Measurements from ENCODE around the gene GRM4.

Gene GRM4

DNA sequence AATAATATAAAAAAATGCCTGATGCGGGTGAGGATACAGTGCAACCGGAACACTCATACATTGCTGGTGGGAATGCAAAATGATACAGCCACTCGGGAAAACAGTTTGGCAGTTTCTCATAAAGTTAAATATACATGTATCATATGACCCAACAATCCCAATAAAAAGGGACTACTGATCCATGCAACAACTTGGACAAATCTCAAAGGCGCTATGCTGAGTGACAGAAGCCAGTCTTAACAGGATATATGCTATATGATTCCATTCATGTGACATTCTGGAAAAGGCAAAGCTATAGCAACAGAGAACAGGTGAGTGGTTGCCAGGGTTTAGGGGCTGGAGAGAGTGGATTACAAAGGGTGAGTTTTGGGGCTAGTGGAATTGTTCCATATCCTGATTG lies 171.9 kb downstream of the GRM4 start:
- TF ChIP-seq, protein P1, sequence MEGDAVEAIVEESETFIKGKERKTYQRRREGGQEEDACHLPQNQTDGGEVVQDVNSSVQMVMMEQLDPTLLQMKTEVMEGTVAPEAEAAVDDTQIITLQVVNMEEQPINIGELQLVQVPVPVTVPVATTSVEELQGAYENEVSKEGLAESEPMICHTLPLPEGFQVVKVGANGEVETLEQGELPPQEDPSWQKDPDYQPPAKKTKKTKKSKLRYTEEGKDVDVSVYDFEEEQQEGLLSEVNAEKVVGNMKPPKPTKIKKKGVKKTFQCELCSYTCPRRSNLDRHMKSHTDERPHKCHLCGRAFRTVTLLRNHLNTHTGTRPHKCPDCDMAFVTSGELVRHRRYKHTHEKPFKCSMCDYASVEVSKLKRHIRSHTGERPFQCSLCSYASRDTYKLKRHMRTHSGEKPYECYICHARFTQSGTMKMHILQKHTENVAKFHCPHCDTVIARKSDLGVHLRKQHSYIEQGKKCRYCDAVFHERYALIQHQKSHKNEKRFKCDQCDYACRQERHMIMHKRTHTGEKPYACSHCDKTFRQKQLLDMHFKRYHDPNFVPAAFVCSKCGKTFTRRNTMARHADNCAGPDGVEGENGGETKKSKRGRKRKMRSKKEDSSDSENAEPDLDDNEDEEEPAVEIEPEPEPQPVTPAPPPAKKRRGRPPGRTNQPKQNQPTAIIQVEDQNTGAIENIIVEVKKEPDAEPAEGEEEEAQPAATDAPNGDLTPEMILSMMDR (IDR thresholded peaks at IDR 0.05; ENCODE audit: low read depth, low read length, missing control alignments) = no peak
- H3K4me3 ChIP-seq (ENCODE audit: low read depth, low read length) = no peak overlapping the region
- DNase-seq (ENCODE audit: low read depth) = no peak

DNA sequence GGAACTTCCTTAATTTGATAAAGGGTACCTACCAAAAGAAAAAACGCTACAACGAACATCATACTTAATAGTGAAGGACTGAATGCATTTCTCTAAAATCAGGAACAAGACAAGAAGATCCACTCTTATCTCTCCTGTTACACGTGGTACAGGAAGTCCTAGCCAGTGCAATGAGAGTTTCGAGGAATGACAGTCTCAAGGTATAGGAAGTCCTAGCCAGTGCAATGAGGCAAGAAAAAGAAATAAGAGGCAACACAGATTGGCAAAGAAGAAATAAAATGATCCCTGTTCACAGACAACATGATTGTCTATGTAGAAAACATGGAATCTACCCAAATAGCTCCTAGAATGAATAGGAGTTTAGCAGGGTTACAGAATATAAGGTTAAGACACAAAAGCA lies 174.3 kb downstream of the GRM4 start:
- TF ChIP-seq, protein P1 (IDR thresholded peaks at IDR 0.05; ENCODE audit: low read depth, low read length, missing control alignments) = no peak
- H3K4me3 ChIP-seq (ENCODE audit: low read depth, low read length) = no peak overlapping the region
- no peak for DNase-seq (ENCODE audit: low read depth)
